Lower lobe of right lung (tissue), 2 donors: ENCODE results near the gene CPE. TPM values are rescaled to one million over a fixed set of nuclear protein-coding genes. Genes with fewer than 3 reads are reported as not detected.
"Not testable (repeated sequence)": the region's sequence is repeated elsewhere in the genome, so short reads cannot be mapped to it uniquely, and the experiment has no call there.

Experiments
- ATAC-seq, 2 donors: fragments of 200-7000 bp; cut with Tn5 transposase; one replicate each; pipeline ENCODE4 v1.9.1; 2020 to 2022; ENCODE audit warnings: mild to moderate bottlenecking in 2 of 2, moderate library complexity in 2 of 2
- DNase-seq: peaks from one replicate; pipeline ENCODE4 v3.0.0-alpha.2; 2020
- H3K27ac ChIP-seq: fragments of 200-600 bp; one replicate; pipeline ENCODE4 v1.8.0; 2022
- H3K27me3 ChIP-seq: fragments of 200-600 bp; one replicate; pipeline ENCODE4 v1.8.0; 2022; ENCODE audit warnings: low read depth
- H3K36me3 ChIP-seq: fragments of 200-600 bp; one replicate; pipeline ENCODE4 v1.8.0; 2022; ENCODE audit warnings: mild to moderate bottlenecking
- H3K4me1 ChIP-seq: fragments of 200-600 bp; one replicate; pipeline ENCODE4 v1.8.0; 2022
- H3K4me3 ChIP-seq: fragments of 200-600 bp; one replicate; pipeline ENCODE4 v1.8.0; 2022; ENCODE audit warnings: mild to moderate bottlenecking
- H3K9me3 ChIP-seq: fragments of 200-600 bp; one replicate; pipeline ENCODE4 v1.8.0; 2022
- intact Hi-C: fragments of 100-400 bp; cut with DNase I; formaldehyde crosslinking; loops from one replicate; pipeline ENCODE4 v1.11.0; 2022
- total RNA-seq: library from RNA; stranded (reverse); fragmentation: NEBNext Ultra II Directional; extraction: Animal tissue kit (Norgen Biotek cat#: 25700); gene quantifications from one replicate; pipeline ENCODE4 v1.2.1, GENCODE V29; 2021
- TF ChIP-seq, protein P1 (sequence below): fragments of 200-600 bp; IDR thresholded peaks from one replicate; pipeline ENCODE4 v1.8.0; 2022; ENCODE audit warnings: antibody characterized with exemption, mild to moderate bottlenecking
- donor health status: DM: no; HTN: yes; CAD: no; lungs with severe emphysema.

CPE gene
- total RNA-seq, 1 donor from 2014 or later, result 36.9 TPM

DNA sequence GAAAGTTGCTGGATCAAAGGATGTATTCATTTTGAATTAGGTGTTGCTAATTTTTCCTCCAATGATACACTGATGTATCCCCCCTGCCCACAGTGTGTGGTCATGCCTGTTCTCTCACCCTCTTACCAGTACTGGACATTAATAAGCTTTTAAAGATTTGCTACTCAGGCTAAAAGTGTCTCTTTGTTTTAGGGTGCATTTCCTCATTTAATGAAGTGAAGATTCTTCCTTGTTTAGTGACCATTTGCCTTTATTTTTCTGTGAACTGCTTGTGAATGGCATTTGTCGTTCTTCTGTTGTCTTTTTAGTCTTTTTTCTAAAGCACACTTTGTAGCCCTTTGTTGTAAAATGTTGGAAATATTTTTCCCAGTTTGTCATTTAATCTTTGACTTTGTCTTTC, 46.3 kb upstream of the CPE start:
- intact Hi-C loops, result no loop called here
- Histone ChIP-seq H3K36me3 (peaks cover 34% of the 10 kb centered on the region), H3K4me3 (peak overlapping the region; percentile 84), H3K9me3 (no peaks in the 10 kb centered on the region), H3K27me3 (no peaks in the 10 kb centered on the region), H3K27ac (no peak overlapping the region), H3K4me1 (peaks cover 19% of the 10 kb centered on the region)
- no peak for ATAC-seq
- no peak for DNase-seq
- TF ChIP-seq, protein P1, sequence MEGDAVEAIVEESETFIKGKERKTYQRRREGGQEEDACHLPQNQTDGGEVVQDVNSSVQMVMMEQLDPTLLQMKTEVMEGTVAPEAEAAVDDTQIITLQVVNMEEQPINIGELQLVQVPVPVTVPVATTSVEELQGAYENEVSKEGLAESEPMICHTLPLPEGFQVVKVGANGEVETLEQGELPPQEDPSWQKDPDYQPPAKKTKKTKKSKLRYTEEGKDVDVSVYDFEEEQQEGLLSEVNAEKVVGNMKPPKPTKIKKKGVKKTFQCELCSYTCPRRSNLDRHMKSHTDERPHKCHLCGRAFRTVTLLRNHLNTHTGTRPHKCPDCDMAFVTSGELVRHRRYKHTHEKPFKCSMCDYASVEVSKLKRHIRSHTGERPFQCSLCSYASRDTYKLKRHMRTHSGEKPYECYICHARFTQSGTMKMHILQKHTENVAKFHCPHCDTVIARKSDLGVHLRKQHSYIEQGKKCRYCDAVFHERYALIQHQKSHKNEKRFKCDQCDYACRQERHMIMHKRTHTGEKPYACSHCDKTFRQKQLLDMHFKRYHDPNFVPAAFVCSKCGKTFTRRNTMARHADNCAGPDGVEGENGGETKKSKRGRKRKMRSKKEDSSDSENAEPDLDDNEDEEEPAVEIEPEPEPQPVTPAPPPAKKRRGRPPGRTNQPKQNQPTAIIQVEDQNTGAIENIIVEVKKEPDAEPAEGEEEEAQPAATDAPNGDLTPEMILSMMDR, result no peak

DNA sequence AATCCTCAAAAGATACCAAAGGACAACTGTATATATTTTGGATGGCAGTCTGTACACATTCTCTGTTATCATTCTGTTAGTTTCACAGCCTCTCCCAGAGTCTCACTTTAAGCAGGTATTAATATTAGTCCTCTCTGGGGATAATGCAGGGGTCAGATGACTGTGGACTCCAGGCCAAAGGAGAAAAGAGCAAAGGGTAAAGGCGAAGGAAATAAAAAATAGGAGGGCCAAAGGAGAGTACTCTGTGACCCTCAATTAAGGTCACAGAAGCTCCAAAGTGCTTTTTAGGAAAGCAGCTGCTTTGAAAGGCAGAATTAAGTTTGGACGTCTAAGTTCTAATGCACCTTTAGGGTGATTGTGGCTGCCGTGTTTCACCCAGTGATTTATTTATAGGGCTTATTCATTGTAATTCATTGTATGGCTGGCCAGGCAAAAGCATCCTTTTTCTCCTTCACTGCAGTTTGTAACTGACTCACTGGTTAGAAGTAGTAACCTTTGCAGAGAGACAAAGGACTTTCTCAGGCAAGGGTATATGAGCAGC, 43.6 kb upstream of the CPE start:
- H3K36me3 ChIP-seq, result peaks cover 62% of the 10 kb centered on the region
- TF ChIP-seq, protein P1, result no peak

DNA sequence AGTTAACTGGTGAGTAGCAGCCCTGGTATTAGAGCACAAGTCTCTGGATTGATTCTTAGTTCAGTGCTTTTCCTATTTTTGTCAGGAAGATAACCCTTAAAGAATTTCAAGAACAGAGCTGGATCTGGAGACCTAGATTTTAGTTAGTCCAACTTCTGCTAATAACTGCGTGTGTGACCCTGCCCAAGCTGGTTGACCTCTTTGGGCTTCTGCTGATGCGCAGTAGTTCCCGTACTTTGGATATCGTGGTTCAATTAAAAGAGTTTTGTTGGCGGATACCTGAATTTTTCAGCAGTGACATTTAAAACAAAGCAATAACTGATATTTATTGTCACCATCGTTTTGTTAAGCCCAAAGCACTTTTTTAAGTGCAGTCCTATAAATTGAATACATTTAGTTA, 42.1 kb upstream of the CPE start:
- intact Hi-C loops, result no loop called here
- TF ChIP-seq, protein P1, result no peak
- ATAC-seq (no peak), DNase-seq (no peak)
- no peaks in the 10 kb centered on the region for H3K9me3 ChIP-seq
- H3K36me3 ChIP-seq, result peaks cover 77% of the 10 kb centered on the region
- no peaks in the 10 kb centered on the region for H3K27me3 ChIP-seq
- no peak overlapping the region for H3K4me3 ChIP-seq
- H3K4me1 ChIP-seq, result peaks cover 4% of the 10 kb centered on the region
- H3K27ac ChIP-seq, result no peak overlapping the region

More for the DNA sequence above, 43.6 kb upstream of the CPE start:
- DNase-seq (no peak), ATAC-seq (no peak)
- no peaks in the 10 kb centered on the region for H3K9me3 ChIP-seq
- no peak overlapping the region for H3K27ac ChIP-seq
- no peak overlapping the region for H3K4me3 ChIP-seq
- no peaks in the 10 kb centered on the region for H3K27me3 ChIP-seq
- H3K4me1 ChIP-seq, result peaks cover 4% of the 10 kb centered on the region
- intact Hi-C loops, result no loop called here

DNA sequence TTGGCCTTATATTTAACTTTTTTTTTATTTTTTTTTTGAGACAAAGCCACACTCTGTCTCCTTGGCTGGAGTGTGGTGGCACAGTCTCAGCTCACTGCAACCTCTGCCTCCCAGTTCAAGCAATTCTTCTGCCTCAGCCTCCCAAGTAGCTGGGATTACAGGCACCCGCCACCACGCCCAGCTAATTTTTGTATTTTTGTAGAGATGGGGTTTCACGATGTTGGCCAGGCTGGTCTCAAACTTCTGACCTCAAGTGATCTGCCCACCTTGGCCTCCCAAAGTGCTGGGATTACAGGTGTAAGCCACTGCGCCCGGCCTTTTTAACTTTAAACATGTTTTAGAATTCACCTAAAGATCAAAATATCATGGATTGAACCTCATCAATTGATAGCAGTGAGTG, 36.5 kb upstream of the CPE start:
- H3K27ac ChIP-seq, H3K4me1 ChIP-seq, H3K9me3 ChIP-seq, intact Hi-C loops, ATAC-seq, H3K27me3 ChIP-seq, H3K4me3 ChIP-seq, DNase-seq: not testable (repeated sequence)
- H3K36me3 ChIP-seq, result peaks cover 55% of the 10 kb centered on the region

DNA sequence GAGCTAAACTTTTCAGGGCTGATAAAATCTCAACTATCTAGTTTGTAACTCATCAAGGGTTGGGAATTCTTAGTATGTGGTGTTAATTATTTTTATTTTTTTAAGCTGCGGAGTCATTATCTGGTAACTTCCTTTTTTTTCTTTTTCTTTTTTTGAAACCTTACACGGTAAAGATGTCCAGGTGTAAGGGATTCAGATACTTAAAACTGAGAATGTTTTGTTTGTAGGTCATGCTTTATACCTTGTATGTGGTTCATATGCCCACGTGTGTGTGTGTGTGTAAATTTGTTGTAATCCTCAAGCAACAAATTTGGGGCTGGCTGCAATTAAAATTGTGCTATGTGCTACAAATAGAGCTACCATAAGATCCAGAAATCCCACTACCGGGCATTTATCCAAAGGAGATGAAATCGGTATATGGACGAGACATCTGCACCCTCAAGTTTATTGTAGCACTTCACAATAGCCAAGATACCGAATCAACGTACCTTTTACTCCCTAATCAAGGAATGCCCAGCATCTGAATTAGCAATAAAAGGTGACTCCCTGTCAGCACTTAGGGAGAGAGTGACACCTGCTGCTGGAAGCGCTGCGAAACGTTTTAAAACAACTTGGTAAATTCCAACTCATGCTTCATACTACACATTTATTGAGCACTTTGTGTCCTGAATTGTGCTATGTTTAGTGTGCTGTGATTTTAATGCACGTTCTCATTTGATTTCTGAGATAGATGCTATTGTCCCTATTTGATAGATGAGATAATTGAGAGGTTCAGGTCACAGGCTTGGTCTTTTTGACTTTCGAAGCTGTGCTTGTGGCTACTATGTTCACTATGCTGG, 35.2 kb upstream of the CPE start:
- DNase-seq (no peak), ATAC-seq (peak in 1 of 2 donors; percentile 29)
- TF ChIP-seq, protein P1, result peak; percentile 34
- intact Hi-C loops, result no loop called here
- no peaks in the 10 kb centered on the region for H3K9me3 ChIP-seq
- no peak overlapping the region for H3K27ac ChIP-seq
- peaks cover 43% of the 10 kb centered on the region for H3K36me3 ChIP-seq
- no peaks in the 10 kb centered on the region for H3K27me3 ChIP-seq
- no peak overlapping the region for H3K4me3 ChIP-seq
- H3K4me1 ChIP-seq, result no peaks in the 10 kb centered on the region
